Natural killer cell treated with Interleukin-12 subunit alpha and Interleukin-12 subunit beta and Interleukin-15 and Interleukin-18, amount 100 ng/mL, for 72 hours (primary cell): ENCODE results near the gene SNAPC4. TPM values are rescaled to one million over a fixed set of nuclear protein-coding genes. Genes with fewer than 3 reads are reported as not detected.

Source experiments
- ATAC-seq, 2 donors: fragments of 150-1000 bp; cut with Tn5 transposase in 1 of 2; sonication (Bioruptor Pico), chemical (Tn5 transposase) in 1 of 2; 2 replicates each; pipeline ENCODE4 v1.10.0; 2021
- DNase-seq: peaks from one replicate; pipeline ENCODE4 v3.0.0; 2022; ENCODE audit warnings: low spot score
- H3K27ac Mint-ChIP-seq, 2 donors: 1 replicate in 1 of 2; 2 replicates in 1 of 2; pipeline ENCODE4 v1.8.0; 2022; ENCODE audit warnings: mixed read lengths in 2 of 2, mild to moderate bottlenecking in 1 of 2, moderate library complexity in 1 of 2
- H3K27me3 Mint-ChIP-seq, 2 donors: 1 replicate in 1 of 2; 2 replicates in 1 of 2; pipeline ENCODE4 v1.8.0; 2022; ENCODE audit warnings: mixed read lengths in 2 of 2
- H3K36me3 Mint-ChIP-seq: one replicate; pipeline ENCODE4 v1.8.0; 2022; ENCODE audit warnings: mixed read lengths
- H3K4me1 Mint-ChIP-seq, 2 donors: 1 replicate in 1 of 2; 2 replicates in 1 of 2; pipeline ENCODE4 v1.8.0; 2022; ENCODE audit warnings: low read depth in 2 of 2, mixed read lengths in 2 of 2, mild to moderate bottlenecking in 1 of 2
- H3K4me3 Mint-ChIP-seq: one replicate; pipeline ENCODE4 v1.8.0; 2022; ENCODE audit warnings: mixed read lengths
- H3K9me3 Mint-ChIP-seq: 2 replicates; pipeline ENCODE4 v1.8.0; 2022; ENCODE audit warnings: mixed read lengths
- total RNA-seq, 2 donors: library from RNA; stranded (reverse); gene quantifications; one replicate each; pipeline ENCODE4 v1.2.3, GENCODE V29; 2022

SNAPC4 gene
- total RNA-seq, result 10 to 100 TPM; 11.3 to 48.5 TPM

- Mint-ChIP-seq H3K4me3 (peak within 1 kb of the TSS; percentile 89), H3K27ac (peak within 1 kb of the TSS in 1 of 2 donors; percentile 56), H3K27me3 (no peaks in the 10 kb centered on the region), H3K9me3 (no peaks in the 10 kb centered on the region), H3K4me1 (peaks cover 38 to 43% of the 10 kb centered on the region in 2 donors), H3K36me3 (no peaks in the 10 kb centered on the region)
- DNase-seq, result peak; percentile 90
- peak; percentile 87 to 92 for ATAC-seq
Measured at GRCh38 chr9:136400038-136400834, at the start of gene SNAPC4. SNAPC4 (minus strand) TSS chr9:136400170; CDS start chr9:136398428, 1,742 bp downstream.

- no peak overlapping the region for H3K4me3 Mint-ChIP-seq
- ATAC-seq (no peak), DNase-seq (no peak)
- peaks cover 0 to 7% of the 10 kb centered on the region in 2 donors for H3K4me1 Mint-ChIP-seq
- H3K36me3 Mint-ChIP-seq, result peaks cover 25% of the 10 kb centered on the region
- H3K9me3 Mint-ChIP-seq, result no peaks in the 10 kb centered on the region
- H3K27ac Mint-ChIP-seq, result no peak overlapping the region
- H3K27me3 Mint-ChIP-seq, result no peaks in the 10 kb centered on the region
Measured at GRCh38 chr9:136448655-136449054, 48.7 kb upstream of the SNAPC4 start.

- H3K4me3 Mint-ChIP-seq, result no peak overlapping the region
- H3K27ac Mint-ChIP-seq, result no peak overlapping the region
- H3K4me1 Mint-ChIP-seq, result peaks cover 0 to 4% of the 10 kb centered on the region in 2 donors
- DNase-seq, result no peak
- no peaks in the 10 kb centered on the region for H3K27me3 Mint-ChIP-seq
- H3K36me3 Mint-ChIP-seq, result peaks cover 25% of the 10 kb centered on the region
- no peak for ATAC-seq
- no peaks in the 10 kb centered on the region for H3K9me3 Mint-ChIP-seq
Measured at GRCh38 chr9:136447173-136447778, 47.3 kb upstream of the SNAPC4 start.

GRCh38 chr9:136445799-136446198 lies 45.8 kb upstream of the SNAPC4 start:
- H3K9me3 Mint-ChIP-seq, result no peaks in the 10 kb centered on the region
- H3K27ac Mint-ChIP-seq, result no peak overlapping the region
- H3K4me1 Mint-ChIP-seq, result peaks cover 0 to 4% of the 10 kb centered on the region in 2 donors
- H3K4me3 Mint-ChIP-seq, result no peak overlapping the region
- DNase-seq (no peak), ATAC-seq (no peak)
- no peaks in the 10 kb centered on the region for H3K27me3 Mint-ChIP-seq
- peaks cover 25% of the 10 kb centered on the region for H3K36me3 Mint-ChIP-seq

GRCh38 chr9:136444102-136444501 lies 44.1 kb upstream of the SNAPC4 start:
- Mint-ChIP-seq H3K4me3 (no peak overlapping the region), H3K27ac (no peak overlapping the region), H3K27me3 (no peaks in the 10 kb centered on the region), H3K9me3 (no peaks in the 10 kb centered on the region), H3K36me3 (peaks cover 25% of the 10 kb centered on the region), H3K4me1 (no peaks in the 10 kb centered on the region)
- no peak for DNase-seq
- no peak for ATAC-seq

GRCh38 chr9:136443687-136444086 lies 43.7 kb upstream of the SNAPC4 start:
- Mint-ChIP-seq H3K27me3 (no peaks in the 10 kb centered on the region), H3K9me3 (no peaks in the 10 kb centered on the region), H3K36me3 (peaks cover 25% of the 10 kb centered on the region), H3K4me3 (no peak overlapping the region), H3K27ac (no peak overlapping the region), H3K4me1 (no peaks in the 10 kb centered on the region)
- no peak for DNase-seq
- ATAC-seq, result no peak

GRCh38 chr9:136443087-136443486 lies 43.1 kb upstream of the SNAPC4 start:
- H3K27me3 Mint-ChIP-seq, result no peaks in the 10 kb centered on the region
- no peaks in the 10 kb centered on the region for H3K9me3 Mint-ChIP-seq
- DNase-seq (no peak), ATAC-seq (no peak)
- H3K27ac Mint-ChIP-seq, result no peak overlapping the region
- peaks cover 0 to 4% of the 10 kb centered on the region in 2 donors for H3K4me1 Mint-ChIP-seq
- H3K36me3 Mint-ChIP-seq, result peaks cover 23% of the 10 kb centered on the region
- no peak overlapping the region for H3K4me3 Mint-ChIP-seq

- no peak overlapping the region for H3K27ac Mint-ChIP-seq
- H3K9me3 Mint-ChIP-seq, result no peaks in the 10 kb centered on the region
- peaks cover 18% of the 10 kb centered on the region for H3K36me3 Mint-ChIP-seq
- no peaks in the 10 kb centered on the region for H3K27me3 Mint-ChIP-seq
- DNase-seq (no peak), ATAC-seq (no peak)
- no peak overlapping the region for H3K4me3 Mint-ChIP-seq
- H3K4me1 Mint-ChIP-seq, result peaks cover 3 to 6% of the 10 kb centered on the region in 2 donors
Measured at GRCh38 chr9:136442265-136442664, 42.3 kb upstream of the SNAPC4 start.

GRCh38 chr9:136441681-136442245 lies 41.8 kb upstream of the SNAPC4 start:
- DNase-seq (no peak), ATAC-seq (no peak)
- Mint-ChIP-seq H3K36me3 (peaks cover 16% of the 10 kb centered on the region), H3K27me3 (no peaks in the 10 kb centered on the region), H3K9me3 (no peaks in the 10 kb centered on the region), H3K4me3 (no peak overlapping the region), H3K27ac (no peak overlapping the region), H3K4me1 (peaks cover 8 to 11% of the 10 kb centered on the region in 2 donors)

- DNase-seq (no peak), ATAC-seq (no peak)
- Mint-ChIP-seq H3K36me3 (peaks cover 12% of the 10 kb centered on the region), H3K27me3 (no peaks in the 10 kb centered on the region), H3K27ac (no peak overlapping the region), H3K9me3 (no peaks in the 10 kb centered on the region), H3K4me1 (peaks cover 11 to 15% of the 10 kb centered on the region in 2 donors), H3K4me3 (no peak overlapping the region)
Measured at GRCh38 chr9:136441191-136441680, 41.3 kb upstream of the SNAPC4 start.

- peak within 1 kb of the TSS; percentile 79 for H3K4me3 Mint-ChIP-seq
- H3K4me1 Mint-ChIP-seq, result peaks cover 11 to 18% of the 10 kb centered on the region in 2 donors
- no peaks in the 10 kb centered on the region for H3K9me3 Mint-ChIP-seq
- peak; percentile 91 to 94 for ATAC-seq
- H3K27me3 Mint-ChIP-seq, result no peaks in the 10 kb centered on the region
- H3K36me3 Mint-ChIP-seq, result peaks cover 12% of the 10 kb centered on the region
- peak; percentile 83 for DNase-seq
- no peak within 1 kb of the TSS for H3K27ac Mint-ChIP-seq
Measured at GRCh38 chr9:136439481-136440408, 39.8 kb upstream of the SNAPC4 start, which contains the start of gene INPP5E. INPP5E (minus strand) TSS chr9:136439845; CDS start chr9:136439419, 426 bp downstream.

- Mint-ChIP-seq H3K36me3 (peaks cover 9% of the 10 kb centered on the region), H3K9me3 (no peaks in the 10 kb centered on the region), H3K4me3 (peak overlapping the region; percentile 79), H3K27ac (no peak overlapping the region), H3K27me3 (no peaks in the 10 kb centered on the region), H3K4me1 (peaks cover 11 to 18% of the 10 kb centered on the region in 2 donors)
- ATAC-seq (peak; percentile 66 to 72), DNase-seq (no peak)
Measured at GRCh38 chr9:136438548-136439480, 38.8 kb upstream of the SNAPC4 start.
